ENCODE measurements around the gene MOB3B. TPM values are rescaled to one million over a fixed set of nuclear protein-coding genes. Genes with fewer than 3 reads are reported as not detected.
A peak's percentile ranks its signal among the peaks of the same experiment; 100 is the strongest.

MOB3B gene
- total and polyA plus RNA-seq, 2 donors (not counting 1 experiment from before 2014, with no cell fraction given), result under 0.01 to 0.15 TPM

DNA sequence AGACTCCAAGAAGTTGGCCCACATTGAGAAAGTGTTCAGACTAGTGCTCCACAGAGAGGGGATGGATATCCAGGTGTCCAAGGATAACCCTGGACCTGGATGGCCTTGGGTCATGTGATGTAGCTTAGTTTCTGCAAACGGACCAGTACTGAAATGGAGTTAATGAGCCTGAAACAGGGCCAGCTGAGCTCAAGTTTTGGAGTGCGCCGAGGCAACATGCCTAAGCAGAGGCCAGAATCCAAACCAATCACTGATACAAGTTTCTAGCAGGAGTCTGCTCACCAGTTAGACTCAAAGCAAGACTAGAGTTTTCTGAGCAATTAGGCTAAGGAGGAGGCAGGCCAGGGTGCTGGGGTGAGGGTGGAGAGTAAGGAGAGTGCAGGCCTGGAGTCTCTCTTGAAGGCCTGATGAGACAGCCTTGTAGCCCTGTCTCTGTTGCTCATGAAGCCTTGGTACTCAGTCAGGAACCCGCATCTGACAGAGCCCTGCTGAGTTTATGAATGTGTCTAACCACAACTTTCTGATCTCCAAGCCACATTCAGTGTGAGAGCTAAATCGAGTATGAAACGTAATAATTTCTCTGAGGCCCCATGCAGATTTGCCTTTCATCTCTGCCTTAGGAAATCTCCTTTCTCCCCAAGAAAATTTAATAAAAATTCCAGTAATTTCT lies 163.8 kb downstream of the MOB3B start:
- peak in 1 of 2 donors; percentile 43 for DNase-seq (ENCODE audit: low read depth in 2 of 2)
- H3K4me3 ChIP-seq (replicated peaks in 1 of 4; ENCODE audit: control extremely low read depth in 1 of 4, insufficient read depth in 1 of 4, low read depth in 3 of 4, low read length in 4 of 4), result no peak overlapping the region
- no peaks in the 10 kb centered on the region for H3K4me1 ChIP-seq (ENCODE audit: control insufficient read depth, extremely low read depth, insufficient read depth, low read length)
- TF ChIP-seq EZH2 (IDR thresholded peaks at IDR 0.05; ENCODE audit: low read length, missing control alignments), result no peak
- TF ChIP-seq, protein P1, sequence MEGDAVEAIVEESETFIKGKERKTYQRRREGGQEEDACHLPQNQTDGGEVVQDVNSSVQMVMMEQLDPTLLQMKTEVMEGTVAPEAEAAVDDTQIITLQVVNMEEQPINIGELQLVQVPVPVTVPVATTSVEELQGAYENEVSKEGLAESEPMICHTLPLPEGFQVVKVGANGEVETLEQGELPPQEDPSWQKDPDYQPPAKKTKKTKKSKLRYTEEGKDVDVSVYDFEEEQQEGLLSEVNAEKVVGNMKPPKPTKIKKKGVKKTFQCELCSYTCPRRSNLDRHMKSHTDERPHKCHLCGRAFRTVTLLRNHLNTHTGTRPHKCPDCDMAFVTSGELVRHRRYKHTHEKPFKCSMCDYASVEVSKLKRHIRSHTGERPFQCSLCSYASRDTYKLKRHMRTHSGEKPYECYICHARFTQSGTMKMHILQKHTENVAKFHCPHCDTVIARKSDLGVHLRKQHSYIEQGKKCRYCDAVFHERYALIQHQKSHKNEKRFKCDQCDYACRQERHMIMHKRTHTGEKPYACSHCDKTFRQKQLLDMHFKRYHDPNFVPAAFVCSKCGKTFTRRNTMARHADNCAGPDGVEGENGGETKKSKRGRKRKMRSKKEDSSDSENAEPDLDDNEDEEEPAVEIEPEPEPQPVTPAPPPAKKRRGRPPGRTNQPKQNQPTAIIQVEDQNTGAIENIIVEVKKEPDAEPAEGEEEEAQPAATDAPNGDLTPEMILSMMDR (conservative IDR thresholded peaks at IDR 0.05 in 1 of 2, IDR thresholded peaks at IDR 0.05 in 1 of 2; ENCODE audit: low read depth in 1 of 2, low read length in 2 of 2), result no peak
- H3K79me2 ChIP-seq (ENCODE audit: control insufficient read depth, insufficient read depth, low read length), result no peaks in the 10 kb centered on the region
- H3K27me3 ChIP-seq (ENCODE audit: control insufficient read depth, insufficient read depth, low read length), result no peaks in the 10 kb centered on the region
- H4K20me1 ChIP-seq (ENCODE audit: control insufficient read depth, extremely low read depth, insufficient read depth, low read length), result no peaks in the 10 kb centered on the region
- no peak overlapping the region for H3K4me2 ChIP-seq (ENCODE audit: extremely low read depth, insufficient read depth, low read length)
- no peaks in the 10 kb centered on the region for H3K36me3 ChIP-seq (ENCODE audit: control insufficient read depth, insufficient read depth, low read length)
- H3K9ac ChIP-seq (ENCODE audit: insufficient read depth, low read length), result no peak overlapping the region
- no peak overlapping the region for H2AFZ ChIP-seq (ENCODE audit: low read length)
- H3K27ac ChIP-seq (ENCODE audit: insufficient read depth, low read length), result no peak overlapping the region
- H3K9me3 ChIP-seq (ENCODE audit: control insufficient read depth, insufficient read depth, low read depth, low read length), result no peaks in the 10 kb centered on the region

DNA sequence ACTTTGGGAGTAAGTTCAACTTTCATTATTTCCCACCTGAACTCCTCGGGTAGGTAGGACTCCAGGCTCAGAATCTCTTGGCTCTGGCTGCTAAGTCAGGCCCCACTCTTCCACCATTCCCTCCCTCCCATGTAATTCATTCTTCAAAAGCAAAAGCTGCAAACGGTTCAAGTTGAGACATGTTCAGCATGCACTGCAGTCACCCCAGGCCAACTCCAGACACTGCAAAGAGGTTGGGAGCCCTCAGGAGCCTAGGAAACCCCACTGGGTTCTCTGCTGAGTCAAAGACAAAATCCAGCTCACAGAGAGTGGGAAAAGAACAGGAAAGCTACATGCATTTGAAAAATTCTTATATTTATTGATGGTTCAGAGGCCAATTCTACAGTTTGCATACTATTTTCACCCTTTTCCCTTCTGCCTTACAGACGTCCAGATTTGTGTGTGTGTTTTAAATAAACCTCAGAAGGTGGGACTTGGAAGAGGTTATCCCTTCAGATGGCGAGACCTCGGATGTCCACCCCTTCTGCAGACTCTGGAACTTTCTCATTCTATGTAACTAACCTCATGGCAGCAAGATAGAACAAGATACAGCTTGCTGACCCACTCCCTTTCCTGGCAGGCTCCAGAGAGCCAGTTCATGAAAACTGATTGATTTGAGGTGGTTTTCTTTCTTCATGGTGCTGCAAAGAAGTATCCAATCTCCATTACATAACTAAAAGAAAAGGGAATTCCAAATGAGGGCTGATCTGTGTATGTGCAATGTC lies 167.0 kb downstream of the MOB3B start:
- TF ChIP-seq EZH2 (IDR thresholded peaks at IDR 0.05; ENCODE audit: low read length, missing control alignments), result no peak
- TF ChIP-seq, protein P1 (conservative IDR thresholded peaks at IDR 0.05 in 1 of 2, IDR thresholded peaks at IDR 0.05 in 1 of 2; ENCODE audit: low read depth in 1 of 2, low read length in 2 of 2), result no peak
- Histone ChIP-seq H3K4me3 (replicated peaks in 1 of 4; ENCODE audit: control extremely low read depth in 1 of 4, insufficient read depth in 1 of 4, low read depth in 3 of 4, low read length in 4 of 4) (no peak overlapping the region), H2AFZ (ENCODE audit: low read length) (no peak overlapping the region), H3K4me1 (ENCODE audit: control insufficient read depth, extremely low read depth, insufficient read depth, low read length) (no peaks in the 10 kb centered on the region), H3K79me2 (ENCODE audit: control insufficient read depth, insufficient read depth, low read length) (no peaks in the 10 kb centered on the region), H3K36me3 (ENCODE audit: control insufficient read depth, insufficient read depth, low read length) (no peaks in the 10 kb centered on the region), H3K27ac (ENCODE audit: insufficient read depth, low read length) (no peak overlapping the region), H3K9me3 (ENCODE audit: control insufficient read depth, insufficient read depth, low read depth, low read length) (no peaks in the 10 kb centered on the region), H3K4me2 (ENCODE audit: extremely low read depth, insufficient read depth, low read length) (no peak overlapping the region), H4K20me1 (ENCODE audit: control insufficient read depth, extremely low read depth, insufficient read depth, low read length) (no peaks in the 10 kb centered on the region), H3K27me3 (ENCODE audit: control insufficient read depth, insufficient read depth, low read length) (no peaks in the 10 kb centered on the region), H3K9ac (ENCODE audit: insufficient read depth, low read length) (no peak overlapping the region)
- DNase-seq (ENCODE audit: low read depth in 2 of 2), result no peak

DNA sequence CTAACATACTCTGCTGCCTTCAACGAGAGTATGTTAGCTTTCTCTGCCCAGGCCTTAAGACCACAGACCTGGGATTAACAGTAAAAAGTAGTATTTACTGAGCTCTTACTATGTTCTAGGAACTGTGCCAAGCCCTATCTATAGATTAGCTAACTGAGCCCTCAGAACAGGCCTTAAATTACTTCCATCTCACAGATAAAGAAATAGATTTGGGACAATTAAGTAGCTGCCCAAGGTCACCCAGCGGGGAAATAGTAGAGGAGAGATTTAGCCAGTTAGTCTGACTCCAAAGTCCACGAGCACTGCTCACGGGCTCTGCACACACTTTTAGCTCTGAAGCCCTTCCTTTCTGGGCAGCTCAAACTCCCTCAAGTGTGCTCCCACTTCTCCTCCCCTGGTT lies 168.1 kb downstream of the MOB3B start:
- H3K27ac ChIP-seq (ENCODE audit: insufficient read depth, low read length), result no peak overlapping the region
- H3K27me3 ChIP-seq (ENCODE audit: control insufficient read depth, insufficient read depth, low read length), result no peaks in the 10 kb centered on the region
- no peak for DNase-seq (ENCODE audit: low read depth in 2 of 2)
- H3K4me2 ChIP-seq (ENCODE audit: extremely low read depth, insufficient read depth, low read length), result no peak overlapping the region
- H3K9ac ChIP-seq (ENCODE audit: insufficient read depth, low read length), result no peak overlapping the region
- no peak overlapping the region for H3K4me3 ChIP-seq (replicated peaks in 1 of 4; ENCODE audit: control extremely low read depth in 1 of 4, insufficient read depth in 1 of 4, low read depth in 3 of 4, low read length in 4 of 4)
- no peaks in the 10 kb centered on the region for H4K20me1 ChIP-seq (ENCODE audit: control insufficient read depth, extremely low read depth, insufficient read depth, low read length)
- H2AFZ ChIP-seq (ENCODE audit: low read length), result no peak overlapping the region
- no peaks in the 10 kb centered on the region for H3K36me3 ChIP-seq (ENCODE audit: control insufficient read depth, insufficient read depth, low read length)
- no peaks in the 10 kb centered on the region for H3K9me3 ChIP-seq (ENCODE audit: control insufficient read depth, insufficient read depth, low read depth, low read length)
- no peaks in the 10 kb centered on the region for H3K4me1 ChIP-seq (ENCODE audit: control insufficient read depth, extremely low read depth, insufficient read depth, low read length)
- TF ChIP-seq, protein P1 (conservative IDR thresholded peaks at IDR 0.05 in 1 of 2, IDR thresholded peaks at IDR 0.05 in 1 of 2; ENCODE audit: low read depth in 1 of 2, low read length in 2 of 2), result no peak
- no peak for TF ChIP-seq EZH2 (IDR thresholded peaks at IDR 0.05; ENCODE audit: low read length, missing control alignments)
- no peaks in the 10 kb centered on the region for H3K79me2 ChIP-seq (ENCODE audit: control insufficient read depth, insufficient read depth, low read length)
